HepG2 (cell line): ENCODE measurements around the gene ZNF19.

ENCODE experiments used
- ARNT2 ChIP-seq: sonication (generic); formaldehyde crosslinking; IDR thresholded peaks from 2 replicates; pipeline ENCODE4 v1.8.0; 2022; ENCODE audit warnings: mild to moderate bottlenecking, low read depth, missing genetic modification reagents, moderate library complexity
- ARNTL ChIP-seq: sonication (generic); formaldehyde crosslinking; IDR thresholded peaks from 2 replicates; pipeline ENCODE4 v1.4.0; 2020; ENCODE audit warnings: mild to moderate bottlenecking, missing genetic modification reagents
- CHD4 ChIP-seq: fragments of 200-600 bp; sonication (generic); IDR thresholded peaks from 2 replicates; pipeline ENCODE4 v1.7.0; 2017; ENCODE audit warnings: mild to moderate bottlenecking, low read length, borderline replicate concordance
- EED ChIP-seq: sonication (generic); formaldehyde crosslinking; IDR thresholded peaks from 2 replicates; pipeline ENCODE4 v1.5.0; 2020; ENCODE audit warnings: mild to moderate bottlenecking, missing genetic modification reagents
- KDM1A ChIP-seq: IDR thresholded peaks from 2 replicates; pipeline ENCODE4 v1.6.1; 2016; ENCODE audit warnings: missing compliant biosample characterization
- POLR2AphosphoS5 ChIP-seq: IDR thresholded peaks from 2 replicates; pipeline ENCODE4 v1.6.1; 2012; ENCODE audit warnings: low read depth, low read length
- PREB ChIP-seq: sonication (generic); formaldehyde crosslinking; IDR thresholded peaks from 2 replicates; pipeline ENCODE4 v1.4.0; 2020; ENCODE audit warnings: missing genetic modification reagents
- RAD21 ChIP-seq: fragments of 450-650 bp; formaldehyde crosslinking; IDR thresholded peaks from 2 replicates; pipeline ENCODE4 v1.5.0; 2020; ENCODE audit warnings: mild to moderate bottlenecking
- SUZ12 ChIP-seq: fragments of 150-350 bp; IDR thresholded peaks from 2 replicates; pipeline ENCODE4 v1.6.1; 2014; ENCODE audit warnings: low read depth, low read length
- TCF7L2 ChIP-seq: IDR thresholded peaks from 2 replicates; pipeline ENCODE4 v1.6.1; 2011; ENCODE audit warnings: mild to moderate bottlenecking, low read depth, low read length, moderate library complexity
- ZBTB3 ChIP-seq: sonication (generic); formaldehyde crosslinking; IDR thresholded peaks from 2 replicates; pipeline ENCODE4 v1.4.0; 2020; ENCODE audit warnings: low read depth, mild to moderate bottlenecking, moderate library complexity, missing genetic modification reagents, borderline replicate concordance

GRCh38 chr16:71472051-71472450 lies 17.1 kb downstream of the ZNF19 start:
- TF ChIP-seq EED (CRISPR knock-in tag) (no peak), PREB (CRISPR knock-in tag) (no peak), SUZ12 (no peak), CHD4 (no peak), ARNTL (CRISPR knock-in tag) (no peak), ZBTB3 (no peak), TCF7L2 (no peak), POLR2AphosphoS5 (no peak), RAD21 (CRISPR knock-in tag) (no peak), ARNT2 (no peak), KDM1A (CRISPR knock-in tag) (no peak)
